HEK293T (cell line): ENCODE measurements around the gene TRIM37.

Experiments
- BHLHE40 ChIP-seq: fragments of 450-650 bp; IDR thresholded peaks from 2 replicates; pipeline ENCODE4 v1.6.1; 2016; ENCODE audit warnings: mild to moderate bottlenecking, moderate library complexity, borderline replicate concordance
- CTBP1 ChIP-seq: fragments of 450-650 bp; IDR thresholded peaks from 2 replicates; pipeline ENCODE4 v1.6.1; 2016; ENCODE audit warnings: borderline replicate concordance
- ELF4 ChIP-seq: fragments of 450-650 bp; IDR thresholded peaks from 2 replicates; pipeline ENCODE4 v1.6.1; 2017; ENCODE audit warnings: antibody characterized with exemption
- FOXM1 ChIP-seq: fragments of 450-650 bp; IDR thresholded peaks from 2 replicates; pipeline ENCODE4 v1.6.1; 2017; ENCODE audit warnings: mild to moderate bottlenecking, borderline replicate concordance
- HDGF ChIP-seq: fragments of 450-650 bp; IDR thresholded peaks from 2 replicates; pipeline ENCODE4 v1.6.1; 2017; ENCODE audit warnings: antibody characterized with exemption, borderline replicate concordance
- L3MBTL2 ChIP-seq: fragments of 450-650 bp; conservative IDR thresholded peaks from 2 replicates; pipeline ENCODE4 v1.6.1; 2016; ENCODE audit warnings: mild to moderate bottlenecking
- NFRKB ChIP-seq: fragments of 450-650 bp; IDR thresholded peaks from 2 replicates; pipeline ENCODE4 v1.6.1; 2016; ENCODE audit warnings: mild to moderate bottlenecking, moderate library complexity
- SP1 ChIP-seq: fragments of 450-650 bp; IDR thresholded peaks from 2 replicates; pipeline ENCODE4 v1.6.1; 2017
- SUZ12 ChIP-seq: fragments of 450-650 bp; IDR thresholded peaks from 2 replicates; pipeline ENCODE4 v1.6.1; 2016; ENCODE audit warnings: mild to moderate bottlenecking
- TARDBP ChIP-seq: fragments of 450-650 bp; IDR thresholded peaks from 2 replicates; pipeline ENCODE4 v1.6.1; 2016
- ZNF384 ChIP-seq: fragments of 450-650 bp; IDR thresholded peaks from 2 replicates; pipeline ENCODE4 v1.6.1; 2016
- TF ChIP-seq, protein P1 (sequence below): fragments of 450-650 bp; IDR thresholded peaks from 2 replicates; pipeline ENCODE4 v1.6.1; 2016

DNA sequence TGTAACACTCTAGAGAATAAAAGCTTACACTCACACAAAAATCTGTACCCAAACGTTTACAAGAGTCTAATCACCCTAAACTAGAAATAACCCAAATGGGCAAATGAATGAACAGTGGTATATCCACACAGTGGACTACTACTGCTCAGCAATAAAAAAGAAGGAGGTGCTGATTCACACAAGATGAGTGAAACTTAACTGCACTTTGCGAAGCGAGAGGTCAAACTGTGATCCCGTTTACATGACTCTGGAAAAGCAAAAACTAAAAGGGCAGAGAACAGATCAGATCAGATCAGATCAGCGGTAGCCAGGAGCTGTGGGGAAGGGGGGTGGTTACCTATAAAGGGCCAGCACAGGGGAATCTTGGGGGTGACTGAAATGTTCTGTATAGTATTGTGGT is 113.4 kb downstream of the TRIM37 start:
- TF ChIP-seq FOXM1 (no peak), SP1 (no peak), CTBP1 (no peak), NFRKB (no peak), ELF4 (no peak), L3MBTL2 (no peak), ZNF384 (no peak), TARDBP (no peak), BHLHE40 (no peak), HDGF (no peak), SUZ12 (no peak)
- TF ChIP-seq, protein P1, sequence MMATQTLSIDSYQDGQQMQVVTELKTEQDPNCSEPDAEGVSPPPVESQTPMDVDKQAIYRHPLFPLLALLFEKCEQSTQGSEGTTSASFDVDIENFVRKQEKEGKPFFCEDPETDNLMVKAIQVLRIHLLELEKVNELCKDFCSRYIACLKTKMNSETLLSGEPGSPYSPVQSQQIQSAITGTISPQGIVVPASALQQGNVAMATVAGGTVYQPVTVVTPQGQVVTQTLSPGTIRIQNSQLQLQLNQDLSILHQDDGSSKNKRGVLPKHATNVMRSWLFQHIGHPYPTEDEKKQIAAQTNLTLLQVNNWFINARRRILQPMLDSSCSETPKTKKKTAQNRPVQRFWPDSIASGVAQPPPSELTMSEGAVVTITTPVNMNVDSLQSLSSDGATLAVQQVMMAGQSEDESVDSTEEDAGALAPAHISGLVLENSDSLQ, result no peak
